ACHN (cell line): ENCODE results near the gene CRTC3.
"Not testable (repeated sequence)": the region's sequence is repeated elsewhere in the genome, so short reads cannot be mapped to it uniquely, and the experiment has no call there.

Source experiments
- DNase-seq: peaks from one replicate; pipeline ENCODE4 v3.0.0-alpha.2; 2015
- in situ Hi-C: cut with HindIII; loops from 2 replicates; pipeline ENCODE4 v1.10.0; 2017; ENCODE audit warnings: low sequenced_read_pairs, low pct_ligation_motif_present, low pct_unique_long_range_greater_than_20kb

Gene CRTC3

GRCh38 chr15:90603893-90604292 is 74.2 kb downstream of the CRTC3 start:
- in situ Hi-C loops = no loop called here
- no peak for DNase-seq

GRCh38 chr15:90606641-90607040 is 76.9 kb downstream of the CRTC3 start:
- in situ Hi-C loops = no loop called here
- DNase-seq = no peak

GRCh38 chr15:90607361-90607760 is 77.6 kb downstream of the CRTC3 start:
- in situ Hi-C loops = no loop called here
- DNase-seq = no peak

GRCh38 chr15:90609242-90610180 is 79.8 kb downstream of the CRTC3 start:
- in situ Hi-C loops = no loop called here
- no peak for DNase-seq

GRCh38 chr15:90610190-90610589 is 80.5 kb downstream of the CRTC3 start:
- DNase-seq = no peak
- in situ Hi-C loops = no loop called here

- in situ Hi-C loops = no loop called here
- no peak for DNase-seq
Measured at GRCh38 chr15:90611157-90611556, 81.4 kb downstream of the CRTC3 start.

GRCh38 chr15:90617171-90617570 is 87.4 kb downstream of the CRTC3 start:
- in situ Hi-C loops = no loop called here
- DNase-seq = no peak

GRCh38 chr15:90617668-90618097 is 88.0 kb downstream of the CRTC3 start:
- DNase-seq = no peak
- in situ Hi-C loops = no loop called here

- in situ Hi-C loops = no loop called here
- no peak for DNase-seq
Measured at GRCh38 chr15:90618330-90619125, 88.8 kb downstream of the CRTC3 start.

- in situ Hi-C loops = no loop called here
- no peak for DNase-seq
Measured at GRCh38 chr15:90619468-90619867, 89.7 kb downstream of the CRTC3 start.

GRCh38 chr15:90619939-90620338 is 90.2 kb downstream of the CRTC3 start:
- no peak for DNase-seq
- in situ Hi-C loops = no loop called here

- DNase-seq = no peak
- in situ Hi-C loops = no loop called here
Measured at GRCh38 chr15:90620379-90621067, 90.8 kb downstream of the CRTC3 start.

- no peak for DNase-seq
- in situ Hi-C loops = no loop called here
Measured at GRCh38 chr15:90623854-90624253, 94.1 kb downstream of the CRTC3 start.

GRCh38 chr15:90624278-90624981 is 94.7 kb downstream of the CRTC3 start:
- DNase-seq = no peak
- in situ Hi-C loops = no loop called here

- no peak for DNase-seq
- in situ Hi-C loops = no loop called here
Measured at GRCh38 chr15:90625037-90625436, 95.3 kb downstream of the CRTC3 start.

- in situ Hi-C loops = no loop called here
- no peak for DNase-seq
Measured at GRCh38 chr15:90629217-90629616, 99.5 kb downstream of the CRTC3 start.

- in situ Hi-C loops = no loop called here
- DNase-seq = no peak
Measured at GRCh38 chr15:90633360-90633759, 103.6 kb downstream of the CRTC3 start.

GRCh38 chr15:90636993-90637392 is 107.3 kb downstream of the CRTC3 start:
- in situ Hi-C loops, DNase-seq: not testable (repeated sequence)
